H4 (cell line): ENCODE data around the gene DCAKD. TPM values are rescaled to one million over a fixed set of nuclear protein-coding genes. Genes with fewer than 3 reads are reported as not detected.
"Not testable (repeated sequence)": the region's sequence is repeated elsewhere in the genome, so short reads cannot be mapped to it uniquely, and the experiment has no call there.

ENCODE experiments used
- DNase-seq: peaks from one replicate; pipeline ENCODE4 v3.0.0-alpha.2; 2015; ENCODE audit warnings: low spot score
- total RNA-seq: library from RNA; depleted of rRNA; stranded (reverse); fragments of >200 nt; shearing (Covaris generic); gene quantifications from 2 replicates; pipeline ENCODE4 v1.2.3, GENCODE V29; 2014

Gene DCAKD
- total RNA-seq, 1 experiment from 2014 or later: 39.8 TPM

DNA sequence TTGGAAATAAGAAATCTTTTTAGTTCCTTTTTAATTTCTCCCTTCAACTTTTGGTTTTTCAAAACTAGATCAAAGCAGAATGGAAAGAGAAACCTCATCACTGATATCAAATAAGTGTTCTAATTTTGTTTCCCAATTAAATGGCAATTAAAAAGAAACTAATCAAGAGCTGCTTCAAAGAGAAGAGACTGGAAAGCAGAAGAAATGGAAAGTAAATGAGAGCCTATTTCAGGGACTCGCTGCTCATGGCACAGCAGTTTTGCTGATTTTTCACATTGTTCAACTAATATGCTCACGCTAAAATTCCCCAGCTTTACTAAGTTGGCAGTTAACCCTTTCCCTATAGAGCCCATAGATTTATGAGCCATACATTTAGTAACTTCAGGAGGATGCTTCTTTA is 16.2 kb upstream of the DCAKD start:
- no peak for DNase-seq

DNA sequence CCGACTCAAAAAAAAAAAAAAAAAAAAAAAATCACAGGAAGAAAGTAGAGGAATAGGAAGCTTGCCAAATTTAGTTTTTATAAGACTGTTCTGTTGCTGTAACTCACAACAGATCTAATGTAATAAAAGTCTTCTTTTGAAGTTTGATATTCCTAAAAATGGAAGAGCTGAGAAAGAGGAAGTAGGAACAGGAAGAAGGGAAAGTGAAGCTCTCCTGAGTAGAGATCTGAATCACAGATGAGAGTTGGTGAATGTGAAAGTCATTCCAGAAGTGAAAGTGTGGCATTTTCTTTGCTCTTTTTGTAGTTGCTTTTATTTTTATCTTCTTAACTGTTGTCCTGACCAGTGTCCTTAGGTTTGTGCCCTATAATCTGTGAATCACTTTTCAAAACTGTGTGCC is 11.8 kb upstream of the DCAKD start:
- DNase-seq: no peak

DNA sequence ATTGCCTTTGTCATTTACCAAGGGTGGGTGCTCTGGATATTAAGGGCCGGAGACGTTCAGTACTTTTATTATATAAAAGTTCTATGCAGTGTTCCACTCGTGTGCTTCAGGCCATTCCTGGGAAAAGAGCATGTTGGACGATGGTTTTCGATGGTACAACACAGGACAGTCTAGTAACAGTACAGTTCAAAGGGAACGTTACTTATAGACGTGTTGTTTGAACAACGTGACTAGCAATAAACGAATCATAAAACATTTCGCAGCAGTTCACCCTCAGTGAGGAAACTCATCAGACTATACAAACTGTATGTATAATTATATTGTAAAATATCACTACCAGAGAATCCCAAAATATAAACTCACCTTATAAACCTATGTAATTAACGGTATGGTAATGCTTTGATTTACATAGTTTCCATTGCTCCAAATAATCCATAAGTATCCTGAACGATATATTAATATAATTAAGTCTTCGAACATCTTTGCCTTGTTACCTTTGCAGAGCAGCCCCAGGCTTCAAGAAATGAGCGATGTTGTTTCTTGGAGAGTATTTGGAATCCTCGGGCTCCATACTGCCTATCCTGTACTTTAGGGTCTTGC is 10.3 kb upstream of the DCAKD start:
- DNase-seq: no peak

DNA sequence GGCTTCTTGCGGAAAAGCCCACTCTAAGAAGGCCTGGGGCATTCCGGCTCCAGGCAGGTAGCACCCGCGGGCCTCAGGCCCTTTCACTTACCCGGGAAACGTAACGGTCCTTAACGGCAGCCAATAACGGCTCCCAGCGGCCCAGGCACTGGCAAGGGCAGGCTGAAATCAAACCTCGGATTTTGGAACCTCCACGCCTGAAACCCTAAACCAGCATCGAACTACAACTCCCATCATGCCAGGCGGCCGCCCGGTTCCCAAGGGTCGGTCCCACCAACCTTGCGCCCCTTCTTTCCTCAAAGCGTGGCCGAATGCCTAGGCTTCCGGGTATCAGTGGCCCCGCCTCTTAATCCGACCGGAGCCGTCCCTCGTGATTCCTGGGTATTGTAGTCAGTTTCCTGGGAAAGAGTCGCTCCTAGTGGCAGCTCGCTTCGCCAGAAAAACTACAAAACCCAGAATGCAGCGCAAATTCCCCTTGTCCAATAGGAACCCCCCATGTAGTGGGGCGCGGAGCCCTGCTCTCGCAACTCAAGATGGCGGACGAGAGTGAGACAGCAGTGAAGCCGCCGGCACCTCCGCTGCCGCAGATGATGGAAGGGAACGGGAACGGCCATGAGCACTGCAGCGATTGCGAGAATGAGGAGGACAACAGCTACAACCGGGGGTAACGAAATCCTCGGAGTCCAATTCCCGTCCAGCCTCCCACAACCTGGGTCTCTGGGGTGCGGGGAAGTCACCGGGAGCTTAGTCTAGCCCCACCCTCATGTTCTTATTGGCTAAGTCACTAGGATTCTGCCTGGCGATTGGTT is 9.6 kb upstream of the DCAKD start, which contains the start of gene NMT1:
NMT1 (plus strand) TSS at position 521 of the 809 bp plus-strand sequence; CDS start at position 534, 13 bp downstream.
- DNase-seq: peak; percentile 99

DNA sequence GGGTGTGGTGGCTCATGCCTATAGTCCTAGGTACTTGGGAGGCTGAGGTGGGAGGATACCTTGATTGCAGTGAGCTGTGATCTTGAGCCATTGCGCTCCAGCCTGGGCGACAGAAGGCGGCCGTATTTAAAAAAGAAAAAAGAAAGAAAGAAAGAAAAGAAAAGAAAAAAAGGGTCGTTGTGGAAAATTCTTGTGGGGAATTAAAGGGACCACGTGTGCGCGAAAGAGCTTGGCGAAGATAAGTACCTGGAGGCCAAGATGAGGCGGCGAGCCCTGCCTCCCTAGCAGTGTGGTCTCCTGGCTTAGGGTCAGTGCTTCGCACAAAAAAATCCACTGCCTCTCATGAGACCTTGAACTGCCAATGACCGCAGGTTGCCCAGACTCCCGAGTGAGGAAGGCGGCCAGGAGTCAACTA is 9.0 kb upstream of the DCAKD start:
- no peak for DNase-seq

DNA sequence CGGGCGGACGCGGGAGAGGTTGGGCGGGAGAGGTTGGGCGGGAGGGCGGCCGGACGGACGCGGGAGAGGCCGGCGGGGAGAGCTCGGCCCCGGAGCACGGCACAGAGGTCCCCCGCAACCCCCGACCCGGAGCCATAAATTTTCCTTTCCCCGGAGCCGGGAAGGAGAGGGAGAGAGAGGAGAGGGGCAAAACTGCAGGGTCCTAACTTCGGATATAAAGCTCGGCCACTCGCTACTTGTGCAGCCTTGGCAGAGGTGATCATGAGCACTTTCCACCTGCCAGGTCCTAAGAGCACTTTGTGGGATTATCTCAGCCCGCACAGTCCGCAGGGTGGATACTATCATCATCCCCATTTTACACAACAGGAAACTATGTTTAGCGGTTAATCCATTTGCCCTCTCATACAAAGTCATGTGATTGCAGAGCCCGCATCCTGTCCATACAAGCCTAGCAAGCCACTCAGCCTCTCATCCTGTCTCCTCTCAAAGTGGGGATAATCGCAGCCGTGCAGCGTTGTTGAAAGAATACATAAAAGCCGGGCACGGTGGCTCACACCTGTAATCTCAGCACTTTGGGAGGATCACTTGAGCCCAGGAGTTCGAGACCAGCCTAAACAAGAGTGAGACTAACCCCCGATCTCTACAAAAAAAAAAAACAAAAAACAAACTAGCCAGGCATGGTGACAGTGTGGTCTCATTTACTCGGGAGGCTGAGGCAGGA is 780 bp upstream of the DCAKD start:
- peak; percentile 29 for DNase-seq

DNA sequence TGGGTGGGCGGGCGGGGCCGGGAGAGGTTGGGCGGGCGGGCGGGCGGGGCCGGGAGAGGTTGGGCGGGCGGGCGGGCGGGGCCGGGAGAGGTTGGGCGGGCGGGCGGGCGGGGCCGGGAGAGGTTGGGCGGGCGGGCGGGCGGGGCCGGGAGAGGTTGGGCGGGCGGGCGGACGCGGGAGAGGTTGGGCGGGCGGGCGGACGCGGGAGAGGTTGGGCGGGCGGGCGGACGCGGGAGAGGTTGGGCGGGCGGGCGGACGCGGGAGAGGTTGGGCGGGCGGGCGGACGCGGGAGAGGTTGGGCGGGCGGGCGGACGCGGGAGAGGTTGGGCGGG is 254 bp upstream of the DCAKD start:
- DNase-seq: not testable (repeated sequence)

DNA sequence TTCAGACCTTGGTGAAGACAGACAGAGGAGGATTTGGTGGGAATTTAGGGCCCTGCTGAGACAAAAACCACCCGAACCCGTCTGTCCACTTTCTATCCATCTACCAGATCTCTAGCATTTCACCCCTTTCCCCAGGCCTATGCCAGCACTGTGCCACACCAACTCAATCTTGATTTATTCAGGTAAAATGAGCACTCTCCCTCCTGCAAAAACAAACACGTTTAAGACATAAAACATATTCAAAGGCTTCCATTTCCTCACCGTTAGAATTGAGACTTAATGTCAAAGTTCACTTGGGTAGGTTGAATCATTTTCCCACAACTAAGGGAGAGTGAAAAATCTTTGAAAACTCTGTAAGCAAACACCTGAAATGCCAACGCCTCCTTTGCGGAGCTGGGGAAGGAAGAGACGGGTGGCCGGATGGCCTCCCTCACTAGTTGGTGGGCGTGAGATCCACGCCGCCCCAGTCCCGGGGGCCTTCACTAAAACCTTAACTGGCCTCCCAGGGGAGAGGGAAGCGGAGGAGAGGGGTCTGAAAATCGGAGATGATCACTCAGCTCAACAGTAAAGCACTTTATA is 862 bp downstream of the DCAKD start:
- no peak for DNase-seq

DNA sequence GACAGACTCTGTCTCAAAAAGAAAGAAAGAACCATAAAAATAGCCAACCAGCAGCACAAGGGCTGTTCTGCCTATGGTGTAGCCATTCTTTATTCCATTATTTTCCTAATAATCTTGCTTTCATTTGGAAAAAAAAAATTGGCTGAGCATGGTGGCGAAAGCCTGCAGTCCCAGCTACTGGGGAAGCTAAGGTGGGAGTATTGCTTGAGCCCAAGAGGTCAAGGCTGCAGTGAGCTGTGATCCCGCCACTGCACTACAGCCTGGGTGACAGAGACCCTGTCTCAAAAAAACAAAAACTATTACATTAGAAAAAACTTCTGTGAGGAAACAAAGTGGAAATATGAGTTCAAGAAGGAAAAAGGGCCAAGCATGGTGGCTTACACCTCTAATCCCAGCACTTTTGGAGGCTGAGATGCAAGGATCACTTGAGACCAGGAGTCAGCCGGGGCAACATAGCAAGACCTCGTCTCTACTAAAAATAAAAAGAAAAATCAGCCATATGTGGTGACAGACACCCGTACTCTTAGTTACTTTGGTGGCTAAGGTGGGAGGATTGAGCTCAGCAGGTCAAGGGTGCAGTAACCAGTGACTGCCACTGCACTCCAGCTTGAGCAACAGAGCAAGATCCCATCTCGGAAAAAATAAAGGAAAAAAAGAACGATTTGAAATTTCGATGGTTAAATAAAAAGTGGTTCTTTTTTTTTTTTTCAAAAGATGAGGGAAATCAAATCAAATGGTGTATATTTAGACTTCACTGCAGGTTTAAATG is 2.5 kb downstream of the DCAKD start:
- DNase-seq: no peak

DNA sequence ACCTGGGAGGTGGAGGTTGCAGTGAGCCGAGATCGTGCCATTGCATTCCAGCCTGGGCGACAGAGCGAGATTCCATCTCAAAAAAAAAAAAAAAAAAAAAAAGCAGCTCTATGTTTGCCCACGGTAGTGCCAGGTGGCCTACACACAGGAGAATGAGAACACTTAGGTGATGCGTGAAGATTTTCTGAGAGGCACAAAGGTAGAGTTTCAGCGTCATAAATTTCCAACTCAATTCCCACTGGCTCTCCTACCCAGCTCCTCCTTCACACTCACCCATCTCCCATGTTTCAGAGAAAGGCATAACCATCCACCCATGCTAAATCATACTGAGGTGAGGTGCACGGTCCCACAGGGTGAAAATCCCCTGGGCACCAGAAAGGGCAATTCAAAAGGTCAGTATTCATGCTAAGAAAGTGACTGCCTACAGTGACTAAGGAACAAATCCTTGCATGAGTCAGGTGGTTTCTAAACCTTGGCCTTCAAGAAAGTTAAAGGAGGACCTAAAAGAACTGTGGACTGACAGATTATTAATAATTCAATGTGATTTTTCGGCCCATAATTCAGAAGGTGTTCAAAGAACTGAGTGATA is 4.8 kb downstream of the DCAKD start:
- DNase-seq: no peak

DNA sequence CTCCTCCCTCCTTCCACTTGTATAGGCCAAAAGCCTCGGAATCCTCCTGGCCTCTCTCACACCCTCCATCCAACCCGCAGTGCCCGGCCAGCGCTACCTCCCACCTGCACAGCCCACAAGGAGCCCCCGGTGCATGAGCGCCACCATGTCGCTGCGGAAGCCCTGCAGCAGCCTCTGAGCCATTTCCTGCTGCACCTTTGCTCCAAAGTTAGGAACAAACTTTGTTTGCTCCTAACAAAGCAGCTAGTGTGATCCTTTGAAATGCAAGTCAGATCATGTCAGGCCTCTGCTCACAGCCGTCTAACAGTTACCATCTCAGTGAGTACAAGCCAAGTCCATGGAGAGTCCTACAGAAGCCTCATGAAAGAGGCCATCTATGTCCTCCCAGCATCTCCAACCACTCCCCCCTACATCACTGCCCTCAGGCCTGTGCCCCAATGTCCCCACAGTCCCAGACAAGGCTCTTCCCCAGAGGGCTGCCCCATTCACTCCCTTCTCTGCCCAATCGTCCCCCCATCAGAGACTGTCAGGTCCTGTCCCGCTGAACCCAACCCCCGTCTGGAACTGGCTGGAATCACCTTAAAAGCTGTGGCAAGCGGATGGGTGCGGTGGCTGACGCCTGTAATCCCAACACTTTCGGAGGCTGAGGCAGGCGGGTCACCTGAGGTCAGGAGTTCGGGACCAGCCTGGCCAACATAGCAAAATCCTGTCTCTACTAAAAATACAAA is 7.5 kb downstream of the DCAKD start:
- DNase-seq: no peak

DNA sequence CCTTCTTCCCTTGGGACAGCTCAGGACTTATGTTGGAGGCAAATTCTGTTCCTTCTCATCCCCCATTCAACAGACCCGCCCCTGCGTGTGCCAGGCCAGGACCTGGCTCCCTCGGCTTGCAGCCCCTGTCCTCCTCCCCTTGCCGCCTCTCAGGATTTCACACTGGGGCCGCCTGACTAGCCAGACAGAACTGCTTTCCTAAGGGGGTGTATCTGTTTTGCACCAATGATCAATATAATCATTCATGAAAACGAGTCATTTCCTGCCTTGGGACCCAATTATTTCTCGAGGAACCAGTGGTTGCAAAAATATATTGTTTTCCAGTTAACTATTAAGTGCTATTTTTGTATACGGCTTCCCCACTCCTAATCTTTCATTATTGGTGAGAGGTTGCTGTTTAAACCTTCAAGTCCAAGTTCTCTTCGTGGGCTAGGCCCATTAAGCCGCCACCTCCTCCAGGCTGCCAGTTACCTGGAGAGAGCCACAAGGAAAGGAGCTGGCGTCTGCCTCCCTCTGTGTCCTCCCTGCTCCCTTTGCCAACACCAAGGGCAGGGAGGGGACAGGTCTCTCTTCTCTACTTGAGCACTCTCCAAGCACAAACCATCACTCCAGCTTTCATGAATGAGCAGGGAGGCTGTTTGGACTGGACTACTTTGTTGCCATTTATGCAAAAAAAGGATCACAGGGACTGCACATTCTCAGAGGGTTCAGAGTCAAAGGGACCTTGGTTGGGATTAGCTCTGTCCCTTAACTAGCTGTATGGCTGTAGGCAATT is 8.9 kb downstream of the DCAKD start:
- DNase-seq: no peak

DNA sequence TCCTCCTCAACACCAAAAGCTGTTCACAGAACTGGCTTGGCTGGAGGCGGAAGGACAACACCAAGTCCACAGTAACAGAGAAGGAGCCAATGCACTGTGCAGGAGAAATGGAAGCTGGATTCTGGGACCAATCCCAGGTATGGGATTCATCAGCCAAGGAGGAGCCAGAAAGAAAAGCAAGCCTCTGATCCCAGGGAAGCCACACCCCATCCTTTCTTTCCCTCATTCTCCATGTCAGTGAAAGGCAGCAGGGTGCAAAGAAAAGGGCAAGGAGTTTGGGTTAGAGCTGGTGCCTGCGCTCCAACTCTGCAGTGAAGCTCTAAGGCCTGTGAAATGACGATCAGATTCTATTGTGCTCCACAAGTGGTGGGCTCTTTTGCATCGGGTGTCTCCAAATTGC is 11.0 kb downstream of the DCAKD start:
- no peak for DNase-seq

DNA sequence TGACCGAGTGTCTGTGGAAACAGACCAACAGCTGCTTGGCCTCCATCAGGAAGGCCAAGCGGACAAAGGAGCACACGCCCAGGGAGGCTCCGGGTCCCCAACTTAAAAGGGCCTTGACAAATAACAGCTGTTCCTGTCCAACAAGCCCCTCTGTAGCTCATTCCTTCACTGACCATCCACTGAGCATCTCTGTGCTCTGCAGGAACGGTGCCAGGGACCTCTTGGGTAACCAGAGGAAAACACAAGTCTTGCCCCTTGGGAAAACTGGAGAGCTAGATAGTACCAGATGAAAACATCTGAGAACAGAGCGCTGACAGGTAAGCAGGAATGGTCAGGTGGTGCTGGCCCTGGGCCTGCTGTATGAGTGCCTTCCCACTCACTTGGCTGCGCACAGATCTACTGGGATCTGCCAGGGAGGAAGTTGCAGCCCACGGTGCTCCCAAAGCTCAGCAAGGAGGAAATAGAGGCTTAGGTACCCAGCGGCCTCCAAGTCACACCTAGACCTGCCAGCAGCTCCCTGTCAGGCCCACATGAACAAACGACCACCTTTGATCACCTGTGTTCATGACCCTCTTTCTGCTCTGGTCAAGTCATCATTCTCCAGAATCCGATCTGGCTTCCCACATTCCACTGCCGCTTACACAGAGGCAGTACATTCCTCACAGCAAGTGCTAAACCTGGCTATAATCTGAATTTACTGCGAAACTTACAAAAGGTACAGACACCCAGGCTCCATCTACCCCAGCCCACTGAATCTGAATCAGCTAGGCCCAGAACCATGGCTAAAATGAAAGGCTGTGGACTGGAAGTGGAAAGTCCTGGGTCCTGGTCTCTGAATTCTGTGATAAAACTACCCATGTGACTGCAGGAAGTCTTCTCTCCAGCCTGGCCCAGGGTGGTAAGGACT is 12.5 kb downstream of the DCAKD start:
- no peak for DNase-seq

DNA sequence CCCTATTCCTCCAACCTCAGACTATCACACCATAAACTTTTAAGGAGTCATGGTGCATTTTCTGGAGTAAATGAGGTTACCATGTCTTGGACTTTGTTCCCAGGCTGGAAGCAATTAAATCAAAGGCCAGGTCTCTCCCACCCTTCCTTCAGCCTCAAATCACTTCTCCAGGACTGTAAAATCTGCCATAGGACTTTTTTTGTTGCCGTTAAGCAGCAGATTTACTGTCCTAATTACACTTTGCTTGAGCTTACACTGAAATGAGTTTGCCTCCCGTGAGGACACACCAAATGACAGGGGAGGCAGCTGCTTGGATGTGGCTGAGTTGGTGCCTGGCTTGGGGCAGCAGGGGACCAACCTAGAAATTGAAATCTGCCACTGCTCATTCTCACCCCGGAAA is 14.7 kb downstream of the DCAKD start:
- no peak for DNase-seq

DNA sequence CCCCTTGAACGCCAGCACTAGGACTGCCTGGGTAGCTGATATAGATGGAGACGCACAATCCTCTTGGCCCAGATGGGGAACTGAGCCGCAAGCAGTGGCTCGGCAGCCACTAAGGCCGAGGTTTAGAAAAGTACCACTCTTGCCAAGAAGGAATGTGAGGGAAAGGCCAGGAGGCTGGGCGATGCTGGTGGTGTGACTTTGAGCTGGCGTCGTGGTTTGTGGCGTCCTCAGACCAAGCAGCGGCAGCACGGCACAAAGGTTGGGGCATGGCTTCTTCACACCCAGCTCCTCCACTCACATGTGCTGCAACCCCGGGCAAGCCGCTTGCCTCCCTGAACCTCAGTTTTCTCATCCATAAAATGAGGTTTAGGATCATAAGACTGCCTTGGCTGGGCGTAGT is 15.6 kb downstream of the DCAKD start:
- DNase-seq: no peak

DNA sequence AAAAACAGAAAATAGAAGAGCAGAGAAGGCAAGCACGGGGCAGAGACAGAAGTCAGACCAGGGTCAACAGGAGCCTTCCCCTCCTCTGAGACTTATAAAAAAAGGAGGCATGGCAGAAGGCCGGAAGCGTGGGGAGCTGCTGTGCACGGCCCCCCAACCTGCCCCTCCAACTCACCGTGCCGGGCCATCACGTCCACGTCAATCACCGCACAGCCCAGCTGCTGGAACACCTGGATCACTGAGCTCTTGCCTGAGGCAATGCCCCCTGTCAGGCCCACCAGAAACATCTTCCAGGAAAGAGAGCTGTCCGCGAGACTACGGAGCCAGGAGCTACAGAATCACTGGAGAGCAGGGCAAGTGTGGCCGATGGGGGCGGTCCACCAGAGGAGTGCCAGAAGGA is 16.8 kb downstream of the DCAKD start:
- DNase-seq: no peak

DNA sequence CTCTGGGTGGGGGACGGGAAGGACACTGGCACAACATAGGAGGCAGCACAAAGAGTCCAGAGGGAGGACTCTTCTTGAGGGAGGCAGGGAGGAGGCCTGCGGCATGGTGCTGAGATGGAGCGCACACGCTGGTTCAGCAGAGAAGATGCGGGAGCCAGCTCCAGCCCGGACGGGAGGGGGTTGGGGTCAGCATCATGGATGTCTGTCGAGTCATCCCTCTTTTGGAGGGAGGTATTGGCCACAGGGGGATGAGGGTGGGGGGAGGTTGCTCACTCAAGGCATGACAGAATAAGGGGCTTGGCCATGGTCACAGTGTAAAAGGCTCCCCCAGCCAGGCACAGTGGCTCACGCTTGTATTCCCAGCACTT is 19.3 kb downstream of the DCAKD start:
- DNase-seq: no peak
